ENCODE results near the gene DOCK1. TPM values are rescaled to one million over a fixed set of nuclear protein-coding genes. Genes with fewer than 3 reads are reported as not detected.

The DOCK1 gene
- total RNA-seq, 1 donor from 2014 or later: 74.8 TPM

DNA sequence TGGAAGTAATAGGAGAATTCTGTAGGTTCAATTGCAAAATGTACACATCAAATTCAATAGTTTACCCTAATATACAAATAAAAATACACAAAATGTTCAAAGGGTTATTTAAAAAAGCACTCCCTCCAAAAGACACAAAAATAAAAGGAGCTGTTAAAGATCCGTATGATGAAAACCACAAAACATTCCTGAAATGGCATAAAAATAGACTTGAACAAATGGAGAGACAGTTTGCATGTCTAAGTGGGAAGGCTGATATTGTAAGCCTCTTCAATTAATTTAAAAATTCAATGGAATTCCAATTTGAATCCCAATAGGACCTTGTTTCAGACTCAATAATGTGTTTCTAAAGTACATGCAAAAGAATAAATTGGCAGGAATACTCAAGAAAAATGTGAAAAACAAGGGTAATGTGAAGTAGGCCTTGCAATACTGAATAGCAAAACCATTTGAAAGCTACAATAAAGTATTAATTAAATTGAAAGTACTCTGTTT lies 329.1 kb downstream of the DOCK1 start:
- no peak overlapping the region for H3K27ac Mint-ChIP-seq
- no peaks in the 10 kb centered on the region for H3K36me3 Mint-ChIP-seq
- no peaks in the 10 kb centered on the region for H3K4me1 Mint-ChIP-seq
- H3K4me3 Mint-ChIP-seq: no peak overlapping the region
- peaks cover 4% of the 10 kb centered on the region for H3K9me3 Mint-ChIP-seq
- DNase-seq (ENCODE audit: low spot score in 2 of 2, unreplicated experiment in 2 of 2): no peak
- H3K27me3 Mint-ChIP-seq (ENCODE audit: low read depth): no peaks in the 10 kb centered on the region
- TF ChIP-seq, protein P1, sequence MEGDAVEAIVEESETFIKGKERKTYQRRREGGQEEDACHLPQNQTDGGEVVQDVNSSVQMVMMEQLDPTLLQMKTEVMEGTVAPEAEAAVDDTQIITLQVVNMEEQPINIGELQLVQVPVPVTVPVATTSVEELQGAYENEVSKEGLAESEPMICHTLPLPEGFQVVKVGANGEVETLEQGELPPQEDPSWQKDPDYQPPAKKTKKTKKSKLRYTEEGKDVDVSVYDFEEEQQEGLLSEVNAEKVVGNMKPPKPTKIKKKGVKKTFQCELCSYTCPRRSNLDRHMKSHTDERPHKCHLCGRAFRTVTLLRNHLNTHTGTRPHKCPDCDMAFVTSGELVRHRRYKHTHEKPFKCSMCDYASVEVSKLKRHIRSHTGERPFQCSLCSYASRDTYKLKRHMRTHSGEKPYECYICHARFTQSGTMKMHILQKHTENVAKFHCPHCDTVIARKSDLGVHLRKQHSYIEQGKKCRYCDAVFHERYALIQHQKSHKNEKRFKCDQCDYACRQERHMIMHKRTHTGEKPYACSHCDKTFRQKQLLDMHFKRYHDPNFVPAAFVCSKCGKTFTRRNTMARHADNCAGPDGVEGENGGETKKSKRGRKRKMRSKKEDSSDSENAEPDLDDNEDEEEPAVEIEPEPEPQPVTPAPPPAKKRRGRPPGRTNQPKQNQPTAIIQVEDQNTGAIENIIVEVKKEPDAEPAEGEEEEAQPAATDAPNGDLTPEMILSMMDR (IDR thresholded peaks at IDR 0.05; ENCODE audit: unreplicated experiment): no peak

- no peaks in the 10 kb centered on the region for H3K4me1 Mint-ChIP-seq
- DNase-seq (ENCODE audit: low spot score in 2 of 2, unreplicated experiment in 2 of 2): no peak
Observed at GRCh38 chr10:127236266-127236665, 331.0 kb downstream of the DOCK1 start.

DNA sequence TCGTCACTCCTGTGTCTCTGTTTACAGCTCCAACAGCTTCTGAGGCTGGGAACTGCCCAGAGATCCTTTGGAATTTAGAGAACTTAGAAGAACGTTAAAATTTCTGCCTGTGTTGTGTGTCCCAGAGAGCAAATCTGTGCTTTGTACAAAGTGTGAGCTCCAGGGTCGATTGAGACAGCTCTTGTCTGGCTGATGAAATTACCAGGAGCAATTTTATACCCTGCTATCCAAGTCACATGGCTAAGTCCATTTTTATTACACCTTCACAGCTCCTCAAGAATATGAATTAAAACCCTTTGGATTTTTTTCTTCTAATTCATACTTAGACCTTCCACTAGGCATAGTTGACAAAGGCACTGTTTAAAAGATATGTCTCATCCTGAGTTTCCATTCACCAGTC lies 337.7 kb downstream of the DOCK1 start:
- Mint-ChIP-seq H3K27me3 (ENCODE audit: low read depth) (no peaks in the 10 kb centered on the region), H3K27ac (no peak overlapping the region), H3K4me3 (no peak overlapping the region), H3K36me3 (no peaks in the 10 kb centered on the region), H3K4me1 (peaks cover 4% of the 10 kb centered on the region), H3K9me3 (no peaks in the 10 kb centered on the region)
- TF ChIP-seq, protein P1 (IDR thresholded peaks at IDR 0.05; ENCODE audit: unreplicated experiment): no peak
- DNase-seq (ENCODE audit: low spot score in 2 of 2, unreplicated experiment in 2 of 2): no peak

More at GRCh38 chr10:127236266-127236665, 331.0 kb downstream of the DOCK1 start:
- Mint-ChIP-seq H3K9me3 (peaks cover 4% of the 10 kb centered on the region), H3K36me3 (no peaks in the 10 kb centered on the region), H3K27me3 (ENCODE audit: low read depth) (no peaks in the 10 kb centered on the region), H3K27ac (no peak overlapping the region), H3K4me3 (no peak overlapping the region)
- TF ChIP-seq, protein P1 (IDR thresholded peaks at IDR 0.05; ENCODE audit: unreplicated experiment): no peak

DNA sequence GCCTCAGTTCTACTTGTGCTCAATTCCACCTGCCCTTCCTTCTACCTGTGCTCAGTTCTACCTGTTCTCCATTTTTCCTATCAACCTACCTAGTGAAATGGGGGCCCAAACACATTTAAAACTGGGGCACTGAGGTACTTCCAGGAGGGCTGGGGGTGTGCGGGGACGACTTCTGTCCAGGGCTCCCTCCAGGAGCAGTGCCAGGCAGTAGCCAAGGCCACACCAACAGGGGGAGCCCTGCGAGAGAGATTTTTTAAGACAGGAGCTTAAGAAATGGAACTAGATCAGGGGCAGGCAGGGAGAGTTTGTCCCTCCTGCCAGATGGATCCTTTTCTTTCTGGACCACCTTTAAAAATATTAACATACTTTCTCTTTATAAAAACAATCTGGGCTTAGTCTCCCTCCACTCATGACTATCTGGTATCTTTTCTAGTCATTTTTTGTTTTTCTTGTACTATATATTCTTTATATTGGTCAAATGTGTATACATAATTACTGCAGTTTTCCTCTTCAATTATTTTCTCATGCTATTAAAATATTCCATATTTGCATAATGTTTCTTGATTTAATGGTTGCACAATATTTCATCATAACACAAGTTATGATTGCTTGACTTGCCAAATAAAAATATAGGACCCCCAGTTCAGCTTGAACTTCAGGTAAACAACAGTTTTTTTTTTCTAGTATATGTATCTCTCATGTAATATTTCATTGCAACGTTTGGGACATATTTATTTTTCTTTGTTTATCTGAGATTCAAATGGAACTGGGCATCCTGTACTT lies 338.5 kb downstream of the DOCK1 start:
- Mint-ChIP-seq H3K27ac (no peak overlapping the region), H3K4me1 (peaks cover 4% of the 10 kb centered on the region), H3K4me3 (no peak overlapping the region), H3K9me3 (no peaks in the 10 kb centered on the region), H3K36me3 (peaks cover 6% of the 10 kb centered on the region), H3K27me3 (ENCODE audit: low read depth) (no peaks in the 10 kb centered on the region)
- TF ChIP-seq, protein P1 (IDR thresholded peaks at IDR 0.05; ENCODE audit: unreplicated experiment): no peak
- no peak for DNase-seq (ENCODE audit: low spot score in 2 of 2, unreplicated experiment in 2 of 2)

DNA sequence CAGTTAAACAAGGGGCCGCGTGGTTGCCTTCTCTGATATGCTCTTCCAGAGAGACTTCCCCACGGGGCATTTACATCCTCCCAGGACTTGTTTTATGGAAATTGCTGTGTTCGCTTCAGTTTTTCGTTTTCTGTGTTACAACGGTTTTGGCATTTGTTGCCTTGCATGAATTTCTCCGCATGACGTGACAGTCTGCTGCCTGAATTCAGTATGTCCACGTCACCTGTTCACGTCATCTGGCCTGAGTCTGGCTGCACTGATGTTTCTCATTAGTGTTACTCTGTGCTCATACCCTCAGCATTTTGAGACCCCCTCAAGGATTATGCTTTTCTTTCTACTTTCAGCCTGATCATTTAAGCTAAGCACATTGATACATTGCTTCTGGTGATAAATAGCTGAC lies 340.2 kb downstream of the DOCK1 start:
- peaks cover 4% of the 10 kb centered on the region for H3K4me1 Mint-ChIP-seq
- H3K4me3 Mint-ChIP-seq: no peak overlapping the region
- H3K9me3 Mint-ChIP-seq: no peaks in the 10 kb centered on the region
- H3K27me3 Mint-ChIP-seq (ENCODE audit: low read depth): no peaks in the 10 kb centered on the region
- TF ChIP-seq, protein P1 (IDR thresholded peaks at IDR 0.05; ENCODE audit: unreplicated experiment): no peak
- peaks cover 17% of the 10 kb centered on the region for H3K36me3 Mint-ChIP-seq
- H3K27ac Mint-ChIP-seq: no peak overlapping the region
- no peak for DNase-seq (ENCODE audit: low spot score in 2 of 2, unreplicated experiment in 2 of 2)

Data from mesothelial cell of epicardium (in vitro differentiated cells).